Epithelial cell of esophagus (primary cell): ENCODE data around the gene DLX3.

ENCODE experiments used
- DNase-seq: peaks from one replicate; pipeline ENCODE4 v3.0.0; 2010; ENCODE audit warnings: low read depth
- H3K4me3 ChIP-seq: 2 replicates; pipeline ENCODE4 v1.5.1; 2011; ENCODE audit warnings: mild to moderate bottlenecking, low read length, control low read depth
- TF ChIP-seq, protein P1 (sequence below): IDR thresholded peaks from 2 replicates; pipeline ENCODE4 v1.5.1; 2011; ENCODE audit warnings: low read depth, mild to moderate bottlenecking, low read length, control low read depth, inconsistent platforms; ENCODE audit not compliant: insufficient read depth; ENCODE audit errors: missing control alignments

Gene DLX3

DNA sequence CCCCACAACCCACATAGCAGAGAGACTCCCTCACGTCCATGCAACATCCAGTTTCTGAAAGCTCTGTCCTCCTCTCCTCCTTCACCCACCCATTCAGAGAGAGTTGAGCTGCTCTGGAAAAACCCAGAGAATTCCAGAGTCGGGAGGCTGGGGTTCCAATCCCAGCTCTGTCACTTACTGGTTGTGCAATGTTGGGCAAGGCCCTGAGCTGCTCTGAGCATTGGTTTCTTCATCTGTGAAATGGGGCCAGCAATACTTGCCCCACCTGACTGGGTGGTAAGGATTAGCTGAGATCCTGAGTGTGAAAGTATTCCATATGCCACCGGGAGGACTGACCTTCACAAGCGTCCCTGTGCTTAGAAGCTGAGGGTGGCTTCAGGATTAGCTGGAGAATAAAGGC is 38.2 kb downstream of the DLX3 start:
- TF ChIP-seq, protein P1, sequence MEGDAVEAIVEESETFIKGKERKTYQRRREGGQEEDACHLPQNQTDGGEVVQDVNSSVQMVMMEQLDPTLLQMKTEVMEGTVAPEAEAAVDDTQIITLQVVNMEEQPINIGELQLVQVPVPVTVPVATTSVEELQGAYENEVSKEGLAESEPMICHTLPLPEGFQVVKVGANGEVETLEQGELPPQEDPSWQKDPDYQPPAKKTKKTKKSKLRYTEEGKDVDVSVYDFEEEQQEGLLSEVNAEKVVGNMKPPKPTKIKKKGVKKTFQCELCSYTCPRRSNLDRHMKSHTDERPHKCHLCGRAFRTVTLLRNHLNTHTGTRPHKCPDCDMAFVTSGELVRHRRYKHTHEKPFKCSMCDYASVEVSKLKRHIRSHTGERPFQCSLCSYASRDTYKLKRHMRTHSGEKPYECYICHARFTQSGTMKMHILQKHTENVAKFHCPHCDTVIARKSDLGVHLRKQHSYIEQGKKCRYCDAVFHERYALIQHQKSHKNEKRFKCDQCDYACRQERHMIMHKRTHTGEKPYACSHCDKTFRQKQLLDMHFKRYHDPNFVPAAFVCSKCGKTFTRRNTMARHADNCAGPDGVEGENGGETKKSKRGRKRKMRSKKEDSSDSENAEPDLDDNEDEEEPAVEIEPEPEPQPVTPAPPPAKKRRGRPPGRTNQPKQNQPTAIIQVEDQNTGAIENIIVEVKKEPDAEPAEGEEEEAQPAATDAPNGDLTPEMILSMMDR = no peak
- H3K4me3 ChIP-seq = no peak overlapping the region
- DNase-seq = no peak

DNA sequence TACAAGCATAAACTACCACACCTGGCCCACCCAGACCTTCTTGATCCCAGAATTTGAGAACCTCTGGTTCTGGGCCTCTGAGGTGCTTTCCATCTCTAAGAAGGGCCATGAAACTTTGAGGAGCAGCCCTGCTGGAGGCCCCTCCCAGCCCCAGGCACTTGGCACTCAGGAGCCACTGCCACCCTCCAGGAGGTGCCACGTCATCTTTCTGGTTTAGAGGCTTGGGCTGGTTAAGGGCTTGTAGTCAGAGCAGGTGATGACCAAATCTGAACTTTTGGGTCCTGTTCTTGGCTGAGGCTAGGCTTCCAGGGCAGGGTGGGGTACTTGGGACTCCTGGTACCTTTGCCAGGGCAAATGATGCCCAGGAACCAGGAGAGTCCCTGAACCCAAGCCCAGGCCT is 39.9 kb downstream of the DLX3 start:
- TF ChIP-seq, protein P1 = no peak
- peak; percentile 35 for DNase-seq
- no peak overlapping the region for H3K4me3 ChIP-seq

DNA sequence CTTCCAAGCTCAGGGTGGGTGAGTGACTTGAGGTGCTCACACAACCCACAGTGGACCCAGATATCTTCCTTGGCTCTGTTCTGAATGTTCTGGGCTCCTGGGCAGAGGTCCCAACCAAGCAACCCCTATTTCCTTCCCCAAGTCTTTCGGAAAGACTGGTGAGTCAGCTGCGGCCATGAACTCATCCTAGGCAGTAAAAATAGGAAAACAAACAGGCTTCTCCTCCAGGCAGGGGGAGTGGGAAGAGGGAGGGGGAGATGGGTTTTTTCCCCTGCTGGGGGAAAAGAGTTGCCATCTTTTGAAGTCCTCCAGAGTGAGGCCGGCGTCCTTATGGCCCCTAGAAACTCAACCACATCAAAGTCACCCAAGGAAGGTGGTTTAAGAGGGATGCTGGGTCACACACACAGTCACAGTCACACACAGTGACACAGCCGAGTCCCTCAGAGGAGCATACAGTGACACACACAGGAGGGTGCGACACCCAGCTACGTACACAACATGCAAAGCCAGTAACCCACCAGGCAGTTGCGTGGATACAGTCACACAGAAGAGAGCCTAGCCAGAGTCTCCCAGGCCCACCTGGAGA is 42.0 kb downstream of the DLX3 start:
- H3K4me3 ChIP-seq = no peak overlapping the region
- TF ChIP-seq, protein P1 = no peak

DNA sequence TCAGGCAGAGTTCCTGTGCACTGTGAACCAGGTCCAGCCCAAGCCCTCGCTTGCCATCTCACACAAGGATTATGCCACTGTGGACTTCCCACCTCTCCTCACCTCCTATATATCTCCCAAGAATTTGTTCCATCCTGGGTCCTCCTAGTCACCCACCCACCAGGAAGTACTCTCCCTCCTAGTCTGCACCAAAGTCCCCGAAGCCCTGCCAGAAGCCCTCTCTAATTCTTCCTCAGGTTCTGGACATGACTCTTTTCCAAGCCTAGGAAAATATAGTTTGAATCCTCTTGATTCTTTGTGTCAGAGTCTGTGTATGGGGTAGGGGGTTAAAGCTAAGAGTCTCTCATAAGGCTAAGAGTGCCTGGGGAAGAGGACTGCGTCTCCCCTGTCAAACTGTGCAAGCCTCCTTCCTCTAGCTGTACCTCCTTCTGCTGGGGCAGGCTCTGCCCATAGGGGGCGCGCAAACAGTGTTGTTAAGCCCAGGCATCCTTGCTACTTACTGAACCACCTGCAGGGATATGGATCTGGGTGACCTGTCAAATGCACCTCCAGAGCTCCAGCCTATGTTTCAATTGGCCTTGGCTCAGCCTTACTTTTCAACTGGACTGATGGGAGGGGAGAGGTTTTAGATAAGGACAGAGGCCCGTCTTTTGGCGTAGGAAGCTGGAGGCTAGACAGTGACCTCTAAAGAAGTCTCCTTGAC is 42.7 kb downstream of the DLX3 start:
- TF ChIP-seq, protein P1 = peak; percentile 99
- peak; percentile 88 for DNase-seq
- H3K4me3 ChIP-seq = no peak overlapping the region

More for the DNA sequence above, 42.0 kb downstream of the DLX3 start:
- DNase-seq = no peak

DNA sequence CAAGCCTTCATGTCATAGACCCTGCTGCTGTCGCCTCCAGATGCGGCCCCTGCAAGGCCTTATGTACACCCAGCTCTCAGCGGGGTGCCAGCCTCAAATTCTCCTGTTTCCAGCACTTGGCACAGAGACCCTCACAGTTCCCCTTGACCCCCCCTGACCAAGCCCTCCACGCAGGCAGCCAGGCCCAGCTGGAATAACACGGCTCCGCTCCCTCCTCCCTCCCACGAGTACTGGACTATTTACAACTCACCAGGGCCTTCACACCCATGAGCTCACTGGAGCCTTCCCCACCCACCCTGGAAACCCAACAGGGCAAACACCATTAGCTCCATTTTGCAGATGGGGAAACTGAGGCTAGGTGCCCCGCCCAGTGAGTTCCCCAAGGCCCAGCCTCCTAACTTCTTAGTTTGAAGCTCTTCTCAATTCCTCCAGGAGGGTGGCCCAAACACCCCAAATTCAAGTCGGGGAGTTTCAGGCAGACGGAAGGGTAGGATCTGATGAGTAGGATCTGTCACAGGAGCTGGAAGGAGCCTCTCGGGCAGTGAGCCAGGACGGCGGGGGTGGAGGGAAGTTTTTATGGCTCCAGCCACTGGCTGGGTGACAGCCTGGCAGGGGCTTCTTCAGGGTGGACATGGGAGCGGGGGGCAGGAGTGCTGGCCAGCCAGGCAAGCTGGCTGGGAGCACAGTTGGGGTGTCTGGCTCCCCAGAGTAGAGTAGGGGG is 43.5 kb downstream of the DLX3 start:
- TF ChIP-seq, protein P1 = no peak
- no peak overlapping the region for H3K4me3 ChIP-seq
- DNase-seq = no peak

DNA sequence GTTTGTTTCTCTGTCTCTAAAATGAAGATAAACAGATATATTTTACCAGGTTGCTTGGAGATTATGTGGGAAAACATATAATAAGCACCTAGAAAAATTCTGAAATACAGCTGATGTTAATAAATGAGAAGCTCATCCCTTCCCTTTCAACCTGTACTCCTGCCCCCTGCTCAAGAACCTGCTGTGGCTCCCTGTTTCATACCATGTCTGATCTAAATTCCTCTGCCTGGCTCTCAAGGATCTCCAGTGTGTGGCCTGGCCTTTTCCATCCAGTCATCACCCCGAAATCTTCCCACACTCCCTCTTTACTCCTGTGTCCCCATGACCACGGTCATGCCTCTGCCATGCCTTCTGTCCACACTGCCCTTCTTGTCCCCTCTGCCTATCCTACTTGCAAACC is 45.4 kb downstream of the DLX3 start:
- no peak overlapping the region for H3K4me3 ChIP-seq
- TF ChIP-seq, protein P1 = no peak
- no peak for DNase-seq
